ENCODE data around the gene VAV1.

- no peak for TF ChIP-seq CTCF (IDR thresholded peaks at IDR 0.05; ENCODE audit: control extremely low read depth in 1 of 3, insufficient read depth in 1 of 3, low read depth in 1 of 3, low read length in 3 of 3)
- TF ChIP-seq NANOG (IDR thresholded peaks at IDR 0.05; ENCODE audit: insufficient read depth, low read depth, low read length, poor library complexity, severe bottlenecking) = no peak
- TF ChIP-seq CHD2 (IDR thresholded peaks at IDR 0.05; ENCODE audit: low read length) = no peak
- TF ChIP-seq TAF1 (IDR thresholded peaks at IDR 0.05; ENCODE audit: low read depth, low read length) = no peak
- no peak for TF ChIP-seq CEBPB (IDR thresholded peaks at IDR 0.05; ENCODE audit: low read depth, low read length)
- no peak for TF ChIP-seq E2F6 (IDR thresholded peaks at IDR 0.05)
- no peak for TF ChIP-seq MAX (IDR thresholded peaks at IDR 0.05)
- TF ChIP-seq EP300 (IDR thresholded peaks at IDR 0.05; ENCODE audit: borderline replicate concordance in 1 of 2, low read depth in 2 of 2, low read length in 2 of 2) = no peak
- no peak for TF ChIP-seq USF2 (IDR thresholded peaks at IDR 0.05; ENCODE audit: low read length)
- TF ChIP-seq RBBP5 (IDR thresholded peaks at IDR 0.05; ENCODE audit: borderline replicate concordance, low read depth, low read length) = no peak
- TF ChIP-seq EZH2 (IDR thresholded peaks at IDR 0.05; ENCODE audit: low read depth, low read length, severe bottlenecking) = no peak
These were observed 82.2 kb downstream of the VAV1 start for GRCh38 chr19:6854758-6855157.

Measured in H1 (cell line).